ENCODE measurements around the gene AGPAT2. TPM values are rescaled to one million over a fixed set of nuclear protein-coding genes. Genes with fewer than 3 reads are reported as not detected.

Gene AGPAT2
- total and polyA plus RNA-seq, 2 of the 4 experiments (the other 2 are of a cell fraction) = 16.1 to 39.5 TPM

- H4K5ac ChIP-seq (ENCODE audit: low read depth, low read length) = no peak overlapping the region
- dilution Hi-C loops (cut with HindIII; ENCODE audit: low sequenced_read_pairs, unreplicated experiment) = no loop called here
- ChIA-PET POLR2A (ENCODE audit: unreplicated experiment) (no interaction called here), CTCF (no interaction called here)
- H3K36me3 ChIP-seq (ENCODE audit: control insufficient read depth, insufficient read depth, low read length) = no peaks in the 10 kb centered on the region
- no peaks in the 10 kb centered on the region for H3K9me3 ChIP-seq (ENCODE audit: control insufficient read depth, insufficient read depth, low read length)
- no peak overlapping the region for H2BK20ac ChIP-seq (ENCODE audit: low read depth, low read length)
- no peaks in the 10 kb centered on the region for H3K9me1 ChIP-seq (ENCODE audit: insufficient read depth, low read length)
- no peak overlapping the region for H2AK9ac ChIP-seq (replicated peaks; ENCODE audit: low read depth, low read length, poor library complexity)
- H3K9ac ChIP-seq (ENCODE audit: low read depth, low read length) = no peak overlapping the region
- intact Hi-C loops (cut with micrococcal nuclease) = no loop called here
- H3K27ac ChIP-seq (ENCODE audit: insufficient read depth, low read length) = no peak overlapping the region
- H3K4me3 ChIP-seq (ENCODE audit: insufficient read depth, low read depth, low read length) = no peak overlapping the region
- WGBS, 2 experiments (ENCODE audit: extremely low coverage in 2 of 2, insufficient read length in 1 of 2) = 60% methylated on average over 5 of the region's 16 CpGs; no CpG with 5 or more reads in 1 of the 2 experiments
- in situ Hi-C loops (cut with MboI; ENCODE audit: low sequenced_read_pairs) = no loop called here
- H3K4ac ChIP-seq (ENCODE audit: low read depth, low read length) = no peak overlapping the region
- H4K20me1 ChIP-seq (ENCODE audit: insufficient read depth, low read length) = no peaks in the 10 kb centered on the region
- no peaks in the 10 kb centered on the region for H3K79me1 ChIP-seq (ENCODE audit: low read depth in 1 of 2, low read length in 2 of 2)
- H3K27me3 ChIP-seq (ENCODE audit: control insufficient read depth, insufficient read depth, low read length) = peaks cover 5% of the 10 kb centered on the region; the same call in 1 of the 2 replicates
- H2BK5ac ChIP-seq (ENCODE audit: low read depth, low read length, poor library complexity, severe bottlenecking) = no peak overlapping the region
- H2AK5ac ChIP-seq (ENCODE audit: low read depth, low read length) = no peak overlapping the region
- no peak overlapping the region for H4K8ac ChIP-seq (ENCODE audit: low read depth in 2 of 2, low read length in 2 of 2)
- no peak overlapping the region for H3K4me2 ChIP-seq (ENCODE audit: low read depth, low read length)
- no peak overlapping the region for H3K14ac ChIP-seq (replicated peaks; ENCODE audit: low read depth, low read length)
- no peak for ATAC-seq (ENCODE audit: low read depth)
- H3K23ac ChIP-seq (ENCODE audit: low read depth, low read length) = no peak overlapping the region
- H3K4me1 ChIP-seq (ENCODE audit: control insufficient read depth, insufficient read depth, low read length) = peaks cover 4% of the 10 kb centered on the region; the same call in 1 of the 2 replicates
- no peak overlapping the region for H2BK120ac ChIP-seq (ENCODE audit: low read depth, low read length)
- H3K18ac ChIP-seq (ENCODE audit: low read depth, low read length) = no peak overlapping the region
- peak overlapping the region; percentile 63 for H2AFZ ChIP-seq (replicated peaks; ENCODE audit: low read length, poor library complexity)
- H4K91ac ChIP-seq (ENCODE audit: insufficient read depth, low read depth, low read length) = no peak overlapping the region
- no peak overlapping the region for H3K56ac ChIP-seq (ENCODE audit: extremely low read depth, insufficient read depth, low read length)
- no peak overlapping the region for H2BK15ac ChIP-seq (ENCODE audit: low read depth, low read length)
- no peak for TF ChIP-seq ELK1 (IDR thresholded peaks at IDR 0.05; ENCODE audit: borderline replicate concordance, low read depth, low read length)
- TF ChIP-seq SMC3 (IDR thresholded peaks at IDR 0.05; ENCODE audit: low read depth, low read length) = no peak
- no peak for TF ChIP-seq RAD21 (IDR thresholded peaks at IDR 0.05; ENCODE audit: low read length)
- no peak for TF ChIP-seq POLR2A (IDR thresholded peaks at IDR 0.05; ENCODE audit: low read depth, low read length)
- TF ChIP-seq CEBPB (IDR thresholded peaks at IDR 0.05; ENCODE audit: low read depth, low read length) = no peak
- no peak for TF ChIP-seq RCOR1 (IDR thresholded peaks at IDR 0.05; ENCODE audit: insufficient replicate concordance, low read length)
- TF ChIP-seq MXI1 (IDR thresholded peaks at IDR 0.05; ENCODE audit: borderline replicate concordance, low read depth, low read length) = no peak
- BruUV-seq (replicated peaks) = no TSS peak
- no peak for DNase-seq
Measured at GRCh38 chr9:136648751-136649150, 38.5 kb downstream of the AGPAT2 start.

Measured in IMR-90 (cell line).